Esophagus muscularis mucosa (tissue), 4 donors: ENCODE results near the gene CDHR3. TPM values are rescaled to one million over a fixed set of nuclear protein-coding genes. Genes with fewer than 3 reads are reported as not detected.

ENCODE experiments used
- DNase-seq: peaks from one replicate; pipeline ENCODE4 v3.0.0-alpha.2; 2017; ENCODE audit errors: extremely low spot score
- H3K27ac ChIP-seq, 4 donors: fragments of 200-600 bp; sonication (generic); replicated peaks in 1 of 4; 1 replicate in 3 of 4; 2 replicates in 1 of 4; pipeline ENCODE4 v1.5.1; 2016 to 2019; ENCODE audit warnings: mild to moderate bottlenecking in 1 of 4
- H3K27me3 ChIP-seq, 4 donors: fragments of 200-600 bp; sonication (generic); one replicate each; pipeline versions ENCODE4 v1.5.1 to v1.6.0; 2016 to 2019
- H3K36me3 ChIP-seq, 4 donors: fragments of 200-600 bp; sonication (generic); one replicate each; pipeline ENCODE4 v1.5.1; 2016 to 2019
- H3K4me1 ChIP-seq, 4 donors: fragments of 200-600 bp; sonication (generic); one replicate each; pipeline ENCODE4 v1.5.1; 2016 to 2019
- H3K4me3 ChIP-seq, 4 donors: fragments of 200-600 bp; sonication (generic); 1 replicate in 2 of 4; 2 replicates in 2 of 4; pipeline ENCODE4 v1.5.1; 2016 to 2019; ENCODE audit warnings: mild to moderate bottlenecking in 4 of 4, moderate library complexity in 1 of 4
- H3K9me3 ChIP-seq, 4 donors: fragments of 200-600 bp; sonication (generic); 1 replicate in 3 of 4; 2 replicates in 1 of 4; pipeline ENCODE4 v1.5.1; 2016 to 2019
- EP300 ChIP-seq: sonication (generic); formaldehyde crosslinking; IDR thresholded peaks from one replicate; pipeline ENCODE4 v1.6.1; 2017; ENCODE audit warnings: antibody characterized with exemption
- POLR2A ChIP-seq: fragments of 450-650 bp; IDR thresholded peaks from one replicate; pipeline ENCODE4 v1.6.1; 2017; ENCODE audit warnings: antibody characterized with exemption, moderate library complexity, mild to moderate bottlenecking, low read depth
- POLR2AphosphoS5 ChIP-seq, 2 donors: sonication (generic); formaldehyde crosslinking; IDR thresholded peaks; one replicate each; pipeline ENCODE4 v1.6.1; 2017; ENCODE audit warnings: antibody characterized with exemption in 2 of 2
- WGBS: methylation state at CpG from one replicate; pipeline ENCODE4 v1.1.5; 2018; 5-methylcytosine and 5-hydroxymethylcytosine counted together
- intact Hi-C: fragments of 100-400 bp; cut with DNase I; formaldehyde crosslinking; loops from one replicate; pipeline ENCODE4 v1.15.1; 2023
- total RNA-seq, 4 donors: library from RNA; depleted of rRNA; stranded (reverse); fragments of >200 nt; gene quantifications; one replicate each; pipeline versions ENCODE4 v1.1.0 to v1.2.1, GENCODE V29; 2016
- TF ChIP-seq, protein P1 (sequence below), 3 experiments: fragments of 200-600 bp in 2 of 3; fragments of 450-650 bp in 1 of 3; sonication (generic) in 2 of 3; IDR thresholded peaks; one replicate each; pipeline ENCODE4 v1.5.1; 2017 to 2019; ENCODE audit warnings: antibody characterized with exemption in 3 of 3, mild to moderate bottlenecking in 2 of 3, moderate library complexity in 1 of 3

Gene CDHR3
- total RNA-seq, 4 donors from 2014 or later: 7.8 to 41.1 (median 21.2) TPM

DNA sequence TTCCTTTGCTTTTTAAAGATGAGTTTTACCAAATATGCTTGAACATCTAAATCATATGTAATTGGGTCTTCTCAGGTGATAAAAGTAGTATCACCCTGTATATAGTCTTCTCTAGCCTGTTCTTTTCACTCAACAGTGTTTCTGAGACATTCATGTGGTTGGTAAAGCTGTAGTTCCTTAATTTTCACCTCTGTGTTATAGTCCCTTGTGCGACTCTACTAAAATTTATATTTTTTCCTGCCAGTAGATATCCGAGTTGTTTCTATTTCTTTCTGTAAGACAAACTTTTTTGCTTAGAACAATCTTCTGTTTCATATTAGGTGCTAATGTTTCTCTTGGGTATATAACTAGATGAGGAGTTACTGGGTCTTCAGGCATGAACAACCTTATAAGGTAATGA lies 113.5 kb downstream of the CDHR3 start:
- TF ChIP-seq, protein P1, sequence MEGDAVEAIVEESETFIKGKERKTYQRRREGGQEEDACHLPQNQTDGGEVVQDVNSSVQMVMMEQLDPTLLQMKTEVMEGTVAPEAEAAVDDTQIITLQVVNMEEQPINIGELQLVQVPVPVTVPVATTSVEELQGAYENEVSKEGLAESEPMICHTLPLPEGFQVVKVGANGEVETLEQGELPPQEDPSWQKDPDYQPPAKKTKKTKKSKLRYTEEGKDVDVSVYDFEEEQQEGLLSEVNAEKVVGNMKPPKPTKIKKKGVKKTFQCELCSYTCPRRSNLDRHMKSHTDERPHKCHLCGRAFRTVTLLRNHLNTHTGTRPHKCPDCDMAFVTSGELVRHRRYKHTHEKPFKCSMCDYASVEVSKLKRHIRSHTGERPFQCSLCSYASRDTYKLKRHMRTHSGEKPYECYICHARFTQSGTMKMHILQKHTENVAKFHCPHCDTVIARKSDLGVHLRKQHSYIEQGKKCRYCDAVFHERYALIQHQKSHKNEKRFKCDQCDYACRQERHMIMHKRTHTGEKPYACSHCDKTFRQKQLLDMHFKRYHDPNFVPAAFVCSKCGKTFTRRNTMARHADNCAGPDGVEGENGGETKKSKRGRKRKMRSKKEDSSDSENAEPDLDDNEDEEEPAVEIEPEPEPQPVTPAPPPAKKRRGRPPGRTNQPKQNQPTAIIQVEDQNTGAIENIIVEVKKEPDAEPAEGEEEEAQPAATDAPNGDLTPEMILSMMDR (IDR thresholded peaks at IDR 0.05): no peak
- no peak for TF ChIP-seq POLR2A
- DNase-seq: no peak
- Histone ChIP-seq H3K27ac (no peak overlapping the region), H3K4me3 (no peak overlapping the region), H3K4me1 (peaks cover 24 to 57% (median 50%) of the 10 kb centered on the region in 4 donors), H3K9me3 (no peaks in the 10 kb centered on the region), H3K36me3 (no peaks in the 10 kb centered on the region), H3K27me3 (no peaks in the 10 kb centered on the region)
- intact Hi-C loops: no loop called here
- WGBS: 87% methylated on average over 2 of the region's 2 CpGs

DNA sequence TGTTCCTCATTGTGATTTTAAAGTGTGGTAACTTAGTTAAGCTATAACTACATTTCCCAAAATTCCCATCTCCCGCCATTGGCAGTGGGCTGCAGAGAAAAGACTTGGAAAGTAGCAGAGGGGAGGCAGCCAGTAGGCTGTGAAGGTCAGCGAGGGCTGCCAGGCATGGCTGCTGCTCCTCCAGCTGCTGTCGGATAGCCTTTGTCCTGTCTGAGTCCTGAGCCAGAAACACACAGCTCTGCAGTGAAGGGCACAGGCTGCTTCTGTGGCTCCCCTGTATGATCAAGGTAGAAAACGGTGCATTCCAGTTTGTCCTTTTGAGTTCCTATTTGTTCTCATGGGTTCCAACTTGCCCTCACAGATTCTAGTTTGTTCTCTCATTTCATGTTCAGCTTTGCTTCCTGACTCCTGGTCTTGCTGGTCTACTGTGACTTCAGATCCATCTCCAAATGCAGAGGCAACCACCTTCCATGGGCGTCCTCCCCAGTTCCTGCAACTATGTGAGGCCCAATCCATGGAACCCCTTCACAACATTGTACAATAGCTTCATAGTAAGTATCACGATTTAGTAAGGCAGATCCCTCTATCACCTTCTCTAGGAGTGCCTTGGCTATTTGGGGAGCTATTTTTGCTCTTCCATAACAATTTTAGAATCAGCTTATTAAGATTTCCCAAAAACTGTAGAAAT lies 117.4 kb downstream of the CDHR3 start:
- Histone ChIP-seq H3K9me3 (no peaks in the 10 kb centered on the region), H3K4me1 (peaks cover 9 to 28% (median 16%) of the 10 kb centered on the region in 4 donors), H3K4me3 (no peak overlapping the region), H3K27me3 (no peaks in the 10 kb centered on the region), H3K36me3 (no peaks in the 10 kb centered on the region), H3K27ac (no peak overlapping the region)
- intact Hi-C loops: no loop called here
- no peak for TF ChIP-seq POLR2AphosphoS5 (IDR thresholded peaks at IDR 0.05)
- TF ChIP-seq, protein P1 (IDR thresholded peaks at IDR 0.05): no peak
- TF ChIP-seq EP300: no peak
- no peak for TF ChIP-seq POLR2A
- WGBS: 89% methylated on average over 6 of the region's 6 CpGs
- no peak for DNase-seq

DNA sequence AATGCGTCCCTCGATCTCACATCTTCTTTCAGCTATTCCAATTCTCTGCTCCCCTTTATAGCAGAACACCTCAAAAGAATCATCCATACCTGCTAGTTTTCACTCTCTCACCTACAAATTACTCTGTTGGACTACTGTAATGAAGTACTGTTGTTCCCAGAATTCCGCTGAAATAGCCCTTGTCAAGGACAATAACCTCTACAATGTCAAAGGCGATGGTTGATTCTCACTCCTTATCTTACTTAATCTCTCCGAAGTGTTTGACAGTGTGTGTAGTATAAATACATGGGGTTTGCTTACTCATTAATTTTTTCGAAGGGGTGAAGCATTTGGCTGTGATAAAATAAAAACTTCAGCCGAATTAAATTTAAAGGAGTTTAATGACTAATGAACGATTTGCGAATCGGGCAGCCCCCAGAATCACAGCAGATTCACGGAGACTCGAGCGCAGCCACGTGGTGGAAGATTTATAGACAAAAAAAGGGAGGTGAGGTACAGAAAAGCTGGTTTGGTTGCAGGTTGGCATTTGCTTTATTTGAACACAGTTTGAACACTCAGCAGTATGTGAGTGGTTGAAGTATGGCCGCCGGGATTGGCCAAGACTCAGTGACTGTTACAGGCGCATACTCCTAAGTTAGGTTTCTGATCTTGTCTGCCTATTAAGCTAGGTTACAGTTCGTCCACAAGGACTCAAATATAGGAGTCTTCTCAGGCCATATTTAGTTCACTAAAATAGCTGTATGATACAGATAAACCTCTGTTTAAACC lies 119.2 kb downstream of the CDHR3 start:
- 54% methylated on average over 18 of the region's 18 CpGs for WGBS
- no peak for DNase-seq
- TF ChIP-seq POLR2A: no peak
- TF ChIP-seq POLR2AphosphoS5 (IDR thresholded peaks at IDR 0.05): no peak
- TF ChIP-seq, protein P1 (IDR thresholded peaks at IDR 0.05): no peak
- TF ChIP-seq EP300: no peak
- H3K27me3 ChIP-seq: no peaks in the 10 kb centered on the region
- peaks cover 0 to 15% (median 9%) of the 10 kb centered on the region in 4 donors for H3K4me1 ChIP-seq
- no peak overlapping the region for H3K27ac ChIP-seq
- H3K4me3 ChIP-seq: no peak overlapping the region
- no peaks in the 10 kb centered on the region for H3K9me3 ChIP-seq
- intact Hi-C loops: no loop called here
- H3K36me3 ChIP-seq: no peaks in the 10 kb centered on the region

Other genes starting within 250 kb of the CDHR3 start
- gene ATXN7L1, start 86.7 kb upstream of the CDHR3 start, total RNA-seq: 10 to 100 TPM in 2 of 4 donors, 1 to 10 TPM in 2; 4.6 to 12.5 (median 10.1) TPM
- gene SYPL1, start 149.0 kb downstream of the CDHR3 start, total RNA-seq: 100 to 1,000 TPM in 1 of 4 donors, 10 to 100 TPM in 3; 83.6 to 135 (median 90.8) TPM